ENCODE measurements around the gene ACR. TPM values are rescaled to one million over a fixed set of nuclear protein-coding genes. Genes with fewer than 3 reads are reported as not detected.

The ACR gene
- total and polyA plus RNA-seq, 2 experiments from 2014 or later, result not detected

- WGBS, 2 experiments (ENCODE audit: low coverage in 1 of 2, low lambda C conversion rate in 2 of 2, missing lambda C conversion rate in 2 of 2), result 34 to 41% methylated on average over 25 to 31 of the region's 32 CpGs
- Histone ChIP-seq H3K79me2 (ENCODE audit: insufficient read depth) (no peaks in the 10 kb centered on the region), H3K4me2 (ENCODE audit: unreplicated experiment) (no peak overlapping the region), H3K4me1 (ENCODE audit: insufficient read depth) (no peaks in the 10 kb centered on the region), H3K9ac (peak overlapping the region; percentile 43), H3K27me3 (replicated peaks; ENCODE audit: insufficient read depth) (no peaks in the 10 kb centered on the region; the same call in 1 of the 2 replicates), H2AFZ (peak overlapping the region; percentile 83), H3K9me2 (ENCODE audit: insufficient read depth) (no peaks in the 10 kb centered on the region), H3K36me3 (ENCODE audit: low read depth) (no peaks in the 10 kb centered on the region), H3K27ac (no peak overlapping the region), H4K20me1 (ENCODE audit: insufficient read depth) (no peaks in the 10 kb centered on the region), H3K4me3 (peak overlapping the region; percentile 40), H3K9me3 (ENCODE audit: low read depth) (no peaks in the 10 kb centered on the region), H3F3A (ENCODE audit: insufficient read depth) (no peaks in the 10 kb centered on the region)
- in situ Hi-C loops (cut with MboI), result no loop called here
- DNase-seq, result peak; percentile 66
- no peak for TF ChIP-seq EZH2phosphoT487 (IDR thresholded peaks at IDR 0.05; ENCODE audit: insufficient read depth, low read depth)
- no peak for TF ChIP-seq EZH2 (IDR thresholded peaks at IDR 0.05; ENCODE audit: insufficient read depth, poor library complexity, severe bottlenecking)
These were observed 6.0 kb upstream of the ACR start for GRCh38 chr22:50731811-50732624.

GRCh38 chr22:50732681-50733080 is 5.3 kb upstream of the ACR start:
- no peaks in the 10 kb centered on the region for H3K9me2 ChIP-seq (ENCODE audit: insufficient read depth)
- in situ Hi-C loops (cut with MboI), result no loop called here
- H3K9me3 ChIP-seq (ENCODE audit: low read depth), result no peaks in the 10 kb centered on the region
- no peaks in the 10 kb centered on the region for H3F3A ChIP-seq (ENCODE audit: insufficient read depth)
- H3K4me2 ChIP-seq (ENCODE audit: unreplicated experiment), result no peak overlapping the region
- H3K27me3 ChIP-seq (replicated peaks; ENCODE audit: insufficient read depth), result no peaks in the 10 kb centered on the region; the same call in 1 of the 2 replicates
- TF ChIP-seq EZH2phosphoT487 (IDR thresholded peaks at IDR 0.05; ENCODE audit: insufficient read depth, low read depth), result no peak
- TF ChIP-seq EZH2 (IDR thresholded peaks at IDR 0.05; ENCODE audit: insufficient read depth, poor library complexity, severe bottlenecking), result no peak
- H4K20me1 ChIP-seq (ENCODE audit: insufficient read depth), result no peaks in the 10 kb centered on the region
- H3K9ac ChIP-seq, result no peak overlapping the region
- no peak for DNase-seq
- H3K4me1 ChIP-seq (ENCODE audit: insufficient read depth), result no peaks in the 10 kb centered on the region
- no peak overlapping the region for H3K4me3 ChIP-seq
- no peaks in the 10 kb centered on the region for H3K79me2 ChIP-seq (ENCODE audit: insufficient read depth)
- no peak overlapping the region for H3K27ac ChIP-seq
- no peaks in the 10 kb centered on the region for H3K36me3 ChIP-seq (ENCODE audit: low read depth)
- H2AFZ ChIP-seq, result no peak overlapping the region
- WGBS, 2 experiments (ENCODE audit: low coverage in 1 of 2, low lambda C conversion rate in 2 of 2, missing lambda C conversion rate in 2 of 2), result 58 to 60% methylated on average over 11 to 12 of the region's 12 CpGs

GRCh38 chr22:50733521-50734342 is 4.3 kb upstream of the ACR start:
- no peak for TF ChIP-seq EZH2 (IDR thresholded peaks at IDR 0.05; ENCODE audit: insufficient read depth, poor library complexity, severe bottlenecking)
- TF ChIP-seq EZH2phosphoT487 (IDR thresholded peaks at IDR 0.05; ENCODE audit: insufficient read depth, low read depth), result no peak
- H2AFZ ChIP-seq, result peak overlapping the region; percentile 49
- no peaks in the 10 kb centered on the region for H3F3A ChIP-seq (ENCODE audit: insufficient read depth)
- H4K20me1 ChIP-seq (ENCODE audit: insufficient read depth), result no peaks in the 10 kb centered on the region
- H3K9ac ChIP-seq, result no peak overlapping the region
- H3K4me3 ChIP-seq, result no peak overlapping the region
- H3K4me1 ChIP-seq (ENCODE audit: insufficient read depth), result no peaks in the 10 kb centered on the region
- H3K27me3 ChIP-seq (replicated peaks; ENCODE audit: insufficient read depth), result no peaks in the 10 kb centered on the region; the same call in 1 of the 2 replicates
- no peak overlapping the region for H3K27ac ChIP-seq
- peak overlapping the region; percentile 55 for H3K4me2 ChIP-seq (ENCODE audit: unreplicated experiment)
- DNase-seq, result peak; percentile 65
- H3K79me2 ChIP-seq (ENCODE audit: insufficient read depth), result no peaks in the 10 kb centered on the region
- in situ Hi-C loops (cut with MboI), result no loop called here
- H3K9me2 ChIP-seq (ENCODE audit: insufficient read depth), result no peaks in the 10 kb centered on the region
- H3K9me3 ChIP-seq (ENCODE audit: low read depth), result no peaks in the 10 kb centered on the region
- H3K36me3 ChIP-seq (ENCODE audit: low read depth), result no peaks in the 10 kb centered on the region
- WGBS, 2 experiments (ENCODE audit: low coverage in 1 of 2, low lambda C conversion rate in 2 of 2, missing lambda C conversion rate in 2 of 2), result 22 to 31% methylated on average over 22 of the region's 22 CpGs

- no peaks in the 10 kb centered on the region for H3K9me2 ChIP-seq (ENCODE audit: insufficient read depth)
- H2AFZ ChIP-seq, result no peak overlapping the region
- no peaks in the 10 kb centered on the region; the same call in 1 of the 2 replicates for H3K27me3 ChIP-seq (replicated peaks; ENCODE audit: insufficient read depth)
- no peak for DNase-seq
- 84 to 89% methylated on average over 9 to 10 of the region's 10 CpGs for WGBS, 2 experiments (ENCODE audit: low coverage in 1 of 2, low lambda C conversion rate in 2 of 2, missing lambda C conversion rate in 2 of 2)
- no peak overlapping the region for H3K4me2 ChIP-seq (ENCODE audit: unreplicated experiment)
- no peak overlapping the region for H3K4me3 ChIP-seq
- H3K4me1 ChIP-seq (ENCODE audit: insufficient read depth), result no peaks in the 10 kb centered on the region
- no peaks in the 10 kb centered on the region for H4K20me1 ChIP-seq (ENCODE audit: insufficient read depth)
- in situ Hi-C loops (cut with MboI), result no loop called here
- H3K79me2 ChIP-seq (ENCODE audit: insufficient read depth), result no peaks in the 10 kb centered on the region
- TF ChIP-seq EZH2phosphoT487 (IDR thresholded peaks at IDR 0.05; ENCODE audit: insufficient read depth, low read depth) (no peak), EZH2 (IDR thresholded peaks at IDR 0.05; ENCODE audit: insufficient read depth, poor library complexity, severe bottlenecking) (no peak)
- no peaks in the 10 kb centered on the region for H3F3A ChIP-seq (ENCODE audit: insufficient read depth)
- H3K9me3 ChIP-seq (ENCODE audit: low read depth), result no peaks in the 10 kb centered on the region
- no peak overlapping the region for H3K9ac ChIP-seq
- H3K27ac ChIP-seq, result no peak overlapping the region
- H3K36me3 ChIP-seq (ENCODE audit: low read depth), result no peaks in the 10 kb centered on the region
These were observed 3.6 kb upstream of the ACR start for GRCh38 chr22:50734343-50734771.
